Astrocyte (in vitro differentiated cells and primary cell): Measurements from ENCODE around the gene ATP9A. TPM values are rescaled to one million over a fixed set of nuclear protein-coding genes. Genes with fewer than 3 reads are reported as not detected.

Source experiments
- DNase-seq: peaks from one replicate; pipeline ENCODE4 v3.0.0-alpha.2; 2010; ENCODE audit warnings: low read depth
- FAIRE-seq: peaks from 2 replicates; lab custom pipeline; 2011; peaks lifted over from hg19 to GRCh38; lab: Jason Lieb, UNC
- H2AFZ ChIP-seq: 2 replicates; pipeline ENCODE4 v1.6.0; 2012; ENCODE audit warnings: low read depth, low read length, inconsistent platforms
- H3K27ac ChIP-seq: 2 replicates; pipeline ENCODE4 v1.5.1; 2011; ENCODE audit warnings: low read depth, low read length, inconsistent platforms
- H3K27me3 ChIP-seq: 2 replicates; pipeline ENCODE4 v1.6.0; 2011; ENCODE audit warnings: low read length, inconsistent platforms; ENCODE audit not compliant: insufficient read depth
- H3K36me3 ChIP-seq: 2 replicates; pipeline ENCODE4 v1.5.1; 2011; ENCODE audit warnings: low read length, inconsistent platforms; ENCODE audit not compliant: insufficient read depth
- H3K4me1 ChIP-seq: 2 replicates; pipeline ENCODE4 v1.5.1; 2011; ENCODE audit warnings: low read length, inconsistent platforms; ENCODE audit not compliant: insufficient read depth
- H3K4me2 ChIP-seq: 2 replicates; pipeline ENCODE4 v1.6.0; 2012; ENCODE audit warnings: low read length, inconsistent platforms
- H3K4me3 ChIP-seq: 2 replicates; pipeline ENCODE4 v1.5.1; 2011; ENCODE audit warnings: low read depth, mild to moderate bottlenecking, low read length, inconsistent platforms; ENCODE audit not compliant: insufficient read depth
- H3K79me2 ChIP-seq: 2 replicates; pipeline ENCODE4 v1.6.0; 2012; ENCODE audit warnings: mild to moderate bottlenecking, low read length, inconsistent platforms; ENCODE audit not compliant: insufficient read depth
- H3K9ac ChIP-seq: 2 replicates; pipeline ENCODE4 v1.6.0; 2012; ENCODE audit warnings: mild to moderate bottlenecking, low read length, inconsistent platforms
- H3K9me3 ChIP-seq: 2 replicates; pipeline ENCODE4 v1.5.1; 2012; ENCODE audit warnings: low read depth, mild to moderate bottlenecking, low read length, inconsistent platforms; ENCODE audit not compliant: insufficient read depth
- H4K20me1 ChIP-seq: 2 replicates; pipeline ENCODE4 v1.6.0; 2012; ENCODE audit warnings: low read length, inconsistent platforms; ENCODE audit not compliant: insufficient read depth
- H3K27ac Mint-ChIP-seq: one replicate; pipeline ENCODE4 v1.8.0; 2021; ENCODE audit warnings: mild to moderate bottlenecking, mixed read lengths; ENCODE audit not compliant: unreplicated experiment
- H3K27me3 Mint-ChIP-seq: one replicate; pipeline ENCODE4 v1.8.0; 2021; ENCODE audit warnings: low read depth, mixed read lengths; ENCODE audit not compliant: unreplicated experiment
- H3K36me3 Mint-ChIP-seq: one replicate; pipeline ENCODE4 v1.8.0; 2021; ENCODE audit warnings: low read depth, mixed read lengths; ENCODE audit not compliant: unreplicated experiment
- H3K4me1 Mint-ChIP-seq: one replicate; pipeline ENCODE4 v1.8.0; 2021; ENCODE audit warnings: low read depth, mixed read lengths; ENCODE audit not compliant: unreplicated experiment
- H3K4me3 Mint-ChIP-seq: one replicate; pipeline ENCODE4 v1.8.0; 2021; ENCODE audit warnings: mild to moderate bottlenecking, moderate library complexity, mixed read lengths; ENCODE audit not compliant: unreplicated experiment
- H3K9me3 Mint-ChIP-seq: one replicate; pipeline ENCODE4 v1.8.0; 2021; ENCODE audit warnings: mild to moderate bottlenecking, mixed read lengths; ENCODE audit not compliant: unreplicated experiment
- CTCF ChIP-seq: IDR thresholded peaks from 2 replicates; pipeline ENCODE4 v1.5.1; 2011; ENCODE audit warnings: low read depth, mild to moderate bottlenecking, inconsistent platforms, low read length, moderate library complexity; ENCODE audit not compliant: insufficient read depth
- EZH2 ChIP-seq: IDR thresholded peaks from 2 replicates; pipeline ENCODE4 v1.6.1; 2012; ENCODE audit warnings: mild to moderate bottlenecking, low read length, inconsistent platforms; ENCODE audit not compliant: insufficient read depth
- total RNA-seq: library from RNA; stranded (reverse); gene quantifications from 2 replicates; pipeline ENCODE4 v1.2.1, GENCODE V29; 2021

The ATP9A gene
- total RNA-seq, 1 donor from 2014 or later: 12.9 TPM

GRCh38 chr20:51815383-51816076 lies 47.3 kb upstream of the ATP9A start:
- H3K4me3 ChIP-seq: no peak overlapping the region
- DNase-seq (no peak), FAIRE-seq (no peak)
- Mint-ChIP-seq H3K27me3 (peaks cover 3% of the 10 kb centered on the region), H3K4me3 (no peak overlapping the region), H3K9me3 (no peaks in the 10 kb centered on the region), H3K36me3 (no peaks in the 10 kb centered on the region), H3K27ac (no peak overlapping the region), H3K4me1 (no peaks in the 10 kb centered on the region)
- TF ChIP-seq CTCF (no peak), EZH2 (no peak)
- H3K9ac ChIP-seq: no peak overlapping the region
- no peaks in the 10 kb centered on the region for H3K4me1 ChIP-seq
- H4K20me1 ChIP-seq: no peaks in the 10 kb centered on the region
- no peaks in the 10 kb centered on the region for H3K36me3 ChIP-seq
- H3K27me3 ChIP-seq: no peaks in the 10 kb centered on the region
- no peaks in the 10 kb centered on the region for H3K79me2 ChIP-seq
- H3K4me2 ChIP-seq: no peak overlapping the region
- no peaks in the 10 kb centered on the region for H3K9me3 ChIP-seq
- no peak overlapping the region for H3K27ac ChIP-seq
- no peak overlapping the region for H2AFZ ChIP-seq

- Mint-ChIP-seq H3K36me3 (no peaks in the 10 kb centered on the region), H3K9me3 (no peaks in the 10 kb centered on the region), H3K4me3 (no peak overlapping the region), H3K27ac (no peak overlapping the region), H3K4me1 (no peaks in the 10 kb centered on the region), H3K27me3 (peaks cover 3% of the 10 kb centered on the region)
- H3K36me3 ChIP-seq: no peaks in the 10 kb centered on the region
- FAIRE-seq: no peak
- H3K4me3 ChIP-seq: no peak overlapping the region
- no peak overlapping the region for H2AFZ ChIP-seq
- no peaks in the 10 kb centered on the region for H3K79me2 ChIP-seq
- H4K20me1 ChIP-seq: no peaks in the 10 kb centered on the region
- H3K4me2 ChIP-seq: no peak overlapping the region
- H3K27me3 ChIP-seq: no peaks in the 10 kb centered on the region
- H3K9me3 ChIP-seq: no peaks in the 10 kb centered on the region
- no peak for DNase-seq
- H3K4me1 ChIP-seq: no peaks in the 10 kb centered on the region
- no peak for TF ChIP-seq CTCF
- TF ChIP-seq EZH2: no peak
- no peak overlapping the region for H3K9ac ChIP-seq
- H3K27ac ChIP-seq: no peak overlapping the region
These were observed 44.7 kb upstream of the ATP9A start for GRCh38 chr20:51812861-51813260.

- Mint-ChIP-seq H3K36me3 (no peaks in the 10 kb centered on the region), H3K9me3 (no peaks in the 10 kb centered on the region), H3K4me3 (no peak overlapping the region), H3K27me3 (peaks cover 3% of the 10 kb centered on the region), H3K4me1 (no peaks in the 10 kb centered on the region), H3K27ac (no peak overlapping the region)
- FAIRE-seq: no peak
- Histone ChIP-seq H3K27me3 (no peaks in the 10 kb centered on the region), H3K9me3 (no peaks in the 10 kb centered on the region), H4K20me1 (no peaks in the 10 kb centered on the region), H3K4me3 (no peak overlapping the region), H3K4me2 (no peak overlapping the region), H3K36me3 (no peaks in the 10 kb centered on the region), H3K4me1 (no peaks in the 10 kb centered on the region), H3K79me2 (no peaks in the 10 kb centered on the region), H2AFZ (no peak overlapping the region), H3K27ac (no peak overlapping the region), H3K9ac (no peak overlapping the region)
- no peak for DNase-seq
- TF ChIP-seq CTCF (no peak), EZH2 (no peak)
These were observed 43.4 kb upstream of the ATP9A start for GRCh38 chr20:51811514-51812128.
